ENCODE measurements around the gene CDC42SE1.

DNA sequence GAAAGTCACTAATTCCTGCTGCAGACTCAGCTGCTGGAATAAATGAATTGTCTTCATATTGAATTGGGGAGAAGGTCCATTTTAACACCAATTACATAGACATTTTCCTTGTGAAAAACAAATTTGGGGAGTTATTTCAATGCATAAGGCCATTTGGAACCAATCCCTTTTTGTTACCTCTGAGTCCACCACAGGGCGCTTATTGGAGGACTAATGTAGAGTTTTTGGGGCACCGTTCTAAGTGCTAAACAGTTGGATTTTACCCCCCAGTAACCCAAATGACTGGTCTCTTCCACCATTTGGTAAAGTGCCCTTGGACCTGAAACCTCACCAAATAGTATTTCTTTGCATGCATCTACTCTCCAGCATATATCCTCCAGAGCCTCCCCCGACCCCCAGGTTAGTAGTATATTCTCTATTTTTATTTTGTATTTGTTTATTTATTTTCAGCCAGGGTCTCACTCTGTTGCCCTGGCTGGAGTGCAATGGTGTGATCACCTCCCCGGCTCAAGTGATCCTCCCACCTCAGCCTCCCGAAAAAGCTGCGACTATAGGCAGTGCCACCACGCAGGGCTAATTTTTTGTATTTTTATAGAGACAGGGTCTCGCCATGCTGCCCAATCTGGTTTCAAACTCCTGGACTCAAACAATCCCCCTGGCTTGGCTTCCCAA is 49.6 kb downstream of the CDC42SE1 start:
- no peak for TF ChIP-seq POLR2AphosphoS5 (IDR thresholded peaks at IDR 0.05; ENCODE audit: low read depth, low read length)
- TF ChIP-seq REST (IDR thresholded peaks at IDR 0.05; ENCODE audit: insufficient read depth in 1 of 2, low read depth in 2 of 2, low read length in 2 of 2) = no peak
- TF ChIP-seq TAF1 (IDR thresholded peaks at IDR 0.05; ENCODE audit: borderline replicate concordance, insufficient read depth, low read length) = no peak
- TF ChIP-seq SIN3A (IDR thresholded peaks at IDR 0.05; ENCODE audit: borderline replicate concordance, insufficient read depth, low read length) = no peak

Data from PFSK-1 (cell line).